Omental fat pad (tissue), 4 donors: ENCODE measurements around the gene COMMD9. TPM values are rescaled to one million over a fixed set of nuclear protein-coding genes. Genes with fewer than 3 reads are reported as not detected.

ENCODE experiments used
- ATAC-seq: fragments of 150-250 bp; one replicate; pipeline ENCODE4 v1.9.1; 2016; ENCODE audit warnings: mild to moderate bottlenecking, moderate library complexity; ENCODE audit not compliant: low FRiP score
- DNase-seq: peaks from one replicate; pipeline ENCODE4 v3.0.0-alpha.2; 2019; ENCODE audit warnings: low spot score
- CTCF ChIP-seq, 3 donors: fragments of 450-650 bp; IDR thresholded peaks; one replicate each; pipeline ENCODE4 v1.5.1; 2016 to 2017; ENCODE audit warnings: antibody characterized with exemption in 3 of 3, mild to moderate bottlenecking in 3 of 3, moderate library complexity in 2 of 3
- total RNA-seq, 4 donors: library from RNA; depleted of rRNA; stranded (reverse); fragments of >200 nt; gene quantifications; one replicate each; pipeline ENCODE4 v1.1.0, GENCODE V29; 2016

The COMMD9 gene
- total RNA-seq, 4 donors from 2014 or later: 37.3 to 52.6 (median 41.6) TPM

GRCh38 chr11:36317992-36318391 is 28.8 kb upstream of the COMMD9 start:
- ATAC-seq: no peak
- no peak for DNase-seq
- TF ChIP-seq CTCF (IDR thresholded peaks at IDR 0.05): no peak

GRCh38 chr11:36316049-36316448 is 26.8 kb upstream of the COMMD9 start:
- DNase-seq (no peak), ATAC-seq (no peak)
- no peak for TF ChIP-seq CTCF (IDR thresholded peaks at IDR 0.05)

GRCh38 chr11:36314434-36314767 is 25.2 kb upstream of the COMMD9 start:
- no peak for TF ChIP-seq CTCF (IDR thresholded peaks at IDR 0.05)
- no peak for ATAC-seq
- DNase-seq: no peak

GRCh38 chr11:36313750-36314433 is 24.7 kb upstream of the COMMD9 start:
- TF ChIP-seq CTCF (IDR thresholded peaks at IDR 0.05): no peak
- ATAC-seq: no peak
- DNase-seq: no peak

- ATAC-seq: no peak
- DNase-seq: no peak
- TF ChIP-seq CTCF (IDR thresholded peaks at IDR 0.05): no peak
Observed at GRCh38 chr11:36312611-36313472, 23.6 kb upstream of the COMMD9 start.

GRCh38 chr11:36311926-36312595 is 22.8 kb upstream of the COMMD9 start:
- DNase-seq (no peak), ATAC-seq (no peak)
- no peak for TF ChIP-seq CTCF (IDR thresholded peaks at IDR 0.05)
